ENCODE measurements around the gene PTCH1.

The PTCH1 gene

GRCh38 chr9:95481000-95481399 lies 35.8 kb downstream of the PTCH1 start:
- no peak overlapping the region for H3K4me3 ChIP-seq (ENCODE audit: low read depth, low read length)
- no peak for DNase-seq (ENCODE audit: low read depth, low spot score)
- ChIA-PET CTCF (no interaction called here), POLR2A (no interaction called here)
- TF ChIP-seq CTCF (IDR thresholded peaks at IDR 0.05; ENCODE audit: insufficient read depth, low read length, missing control alignments): no peak

GRCh38 chr9:95480346-95480745 lies 36.4 kb downstream of the PTCH1 start:
- no peak overlapping the region for H3K4me3 ChIP-seq (ENCODE audit: low read depth, low read length)
- TF ChIP-seq CTCF (IDR thresholded peaks at IDR 0.05; ENCODE audit: insufficient read depth, low read length, missing control alignments): no peak
- POLR2A ChIA-PET: no interaction called here
- DNase-seq (ENCODE audit: low read depth, low spot score): no peak
- CTCF ChIA-PET: no interaction called here

GRCh38 chr9:95479330-95479729 lies 37.4 kb downstream of the PTCH1 start:
- CTCF ChIA-PET: no interaction called here
- POLR2A ChIA-PET: no interaction called here

GRCh38 chr9:95478335-95478734 lies 38.4 kb downstream of the PTCH1 start:
- ChIA-PET CTCF (no interaction called here), POLR2A (no interaction called here)
- no peak for DNase-seq (ENCODE audit: low read depth, low spot score)
- TF ChIP-seq CTCF (IDR thresholded peaks at IDR 0.05; ENCODE audit: insufficient read depth, low read length, missing control alignments): no peak
- H3K4me3 ChIP-seq (ENCODE audit: low read depth, low read length): no peak overlapping the region

More at GRCh38 chr9:95479330-95479729, 37.4 kb downstream of the PTCH1 start:
- no peak for DNase-seq (ENCODE audit: low read depth, low spot score)
- no peak for TF ChIP-seq CTCF (IDR thresholded peaks at IDR 0.05; ENCODE audit: insufficient read depth, low read length, missing control alignments)
- no peak overlapping the region for H3K4me3 ChIP-seq (ENCODE audit: low read depth, low read length)

- TF ChIP-seq CTCF (IDR thresholded peaks at IDR 0.05; ENCODE audit: insufficient read depth, low read length, missing control alignments): no peak
- CTCF ChIA-PET: no interaction called here
- POLR2A ChIA-PET: no interaction called here
- no peak overlapping the region for H3K4me3 ChIP-seq (ENCODE audit: low read depth, low read length)
- no peak for DNase-seq (ENCODE audit: low read depth, low spot score)
These were observed 38.9 kb downstream of the PTCH1 start for GRCh38 chr9:95477885-95478284.

GRCh38 chr9:95477441-95477840 lies 39.3 kb downstream of the PTCH1 start:
- DNase-seq (ENCODE audit: low read depth, low spot score): no peak
- H3K4me3 ChIP-seq (ENCODE audit: low read depth, low read length): no peak overlapping the region
- POLR2A ChIA-PET: no interaction called here
- no peak for TF ChIP-seq CTCF (IDR thresholded peaks at IDR 0.05; ENCODE audit: insufficient read depth, low read length, missing control alignments)
- CTCF ChIA-PET: interaction anchor here (1.6 kb wide), 2 partner anchors 12 to 18 kb away, joined by 3 to 4 read pairs; no protein-coding TSS in a partner anchor

Measured in AG04449 (cell line).